Stomach (tissue), 9 donors: ENCODE measurements around the gene DCP1B. TPM values are rescaled to one million over a fixed set of nuclear protein-coding genes. Genes with fewer than 3 reads are reported as not detected.

ENCODE experiments used
- DNase-seq, 2 donors: peaks; one replicate each; pipeline versions ENCODE4 v3.0.0 to v3.0.0-alpha.2; 2013 to 2019
- H3K27ac ChIP-seq, 5 donors: fragments of 200-600 bp in 4 of 5; sonication (generic) in 4 of 5; one replicate each; pipeline ENCODE4 v1.5.1; 2013 to 2019; ENCODE audit warnings: mild to moderate bottlenecking in 1 of 5, moderate library complexity in 1 of 5
- H3K27me3 ChIP-seq, 3 donors: fragments of 200-600 bp; sonication (generic); one replicate each; pipeline ENCODE4 v1.5.1; 2017 to 2019; ENCODE audit warnings: mixed run types in 1 of 3
- H3K36me3 ChIP-seq, 4 donors: fragments of 200-600 bp; sonication (generic); 1 replicate in 3 of 4; 2 replicates in 1 of 4; pipeline ENCODE4 v1.5.1; 2016 to 2019
- H3K4me1 ChIP-seq, 4 donors: fragments of 200-600 bp; sonication (generic); one replicate each; pipeline ENCODE4 v1.5.1; 2016 to 2019
- H3K4me3 ChIP-seq, 4 donors: fragments of 200-600 bp; sonication (generic) in 3 of 4; one replicate each; pipeline ENCODE4 v1.5.1; 2016 to 2019; ENCODE audit warnings: mild to moderate bottlenecking in 1 of 4
- H3K9me3 ChIP-seq, 4 donors: fragments of 200-600 bp; sonication (generic); one replicate each; pipeline ENCODE4 v1.5.1; 2016 to 2019
- CTCF ChIP-seq, 7 experiments: fragments of 450-650 bp in 4 of 7; fragments of 200-600 bp in 3 of 7; sonication (generic) in 3 of 7; IDR thresholded peaks; one replicate each; pipeline ENCODE4 v1.5.1; 2016 to 2019; ENCODE audit warnings: antibody characterized with exemption in 7 of 7, control low read depth in 2 of 7, mild to moderate bottlenecking in 1 of 7
- EP300 ChIP-seq: sonication (generic); formaldehyde crosslinking; IDR thresholded peaks from one replicate; pipeline ENCODE4 v1.6.1; 2017; ENCODE audit warnings: antibody characterized with exemption
- POLR2A ChIP-seq, 4 donors: fragments of 450-650 bp; IDR thresholded peaks; one replicate each; pipeline ENCODE4 v1.6.1; 2016; ENCODE audit warnings: antibody characterized with exemption in 4 of 4, control low read depth in 2 of 4, mild to moderate bottlenecking in 1 of 4, moderate library complexity in 1 of 4
- POLR2AphosphoS5 ChIP-seq, 3 donors: sonication (generic); formaldehyde crosslinking; IDR thresholded peaks; one replicate each; pipeline ENCODE4 v1.6.1; 2016; ENCODE audit warnings: antibody characterized with exemption in 3 of 3
- WGBS, 5 donors: extraction: QIAGEN DNeasy Blood & Tissue Kit in 3 of 5; methylation state at CpG; one replicate each; pipeline versions ENCODE4 v1.1.5 to v1.1.7; 2013 to 2018; 5-methylcytosine and 5-hydroxymethylcytosine counted together
- intact Hi-C: fragments of 100-400 bp; cut with DNase I; formaldehyde crosslinking; loops from one replicate; pipeline ENCODE4 v1.15.1; 2023; ENCODE audit warnings: low total_unique reads
- polyA plus RNA-seq, 3 donors: library from polyadenylated mRNA; stranded (reverse); fragments of 200-250 nt; gene quantifications; one replicate each; pipeline ENCODE4 v1.2.3, GENCODE V29; 2013
- total RNA-seq, 5 donors: library from RNA; depleted of rRNA; stranded (reverse); fragments of >200 nt; gene quantifications; one replicate each; pipeline versions ENCODE4 v1.1.0 to v1.2.3, GENCODE V29; 2014 to 2016
- donor health status: healthy with polysubstance abuse.
- donor health status: Bipolar disorder and iron deficiency.
- donor health status: healthy.

The DCP1B gene
- total and polyA plus RNA-seq, 8 donors, result 5.8 to 43.2 (median 16.0) TPM; not detected in 1

- H3K4me1 ChIP-seq, result peaks cover 0 to 57% (median 24%) of the 10 kb centered on the region in 4 donors
Measured at GRCh38 chr12:1972856-1973317, 31.4 kb downstream of the DCP1B start.

GRCh38 chr12:1972260-1972659, 32.0 kb downstream of the DCP1B start:
- H3K9me3 ChIP-seq, result no peaks in the 10 kb centered on the region
- peaks cover 0 to 51% (median 21%) of the 10 kb centered on the region in 4 donors for H3K4me1 ChIP-seq
- H3K27ac ChIP-seq, result peak overlapping the region in 4 of 5 donors; percentile 55 to 87 (median 74)
- no peak overlapping the region for H3K4me3 ChIP-seq
- TF ChIP-seq CTCF (IDR thresholded peaks at IDR 0.05) (no peak), EP300 (no peak)
- WGBS, 5 donors, result 53 to 96% (median 85%) methylated on average over 1 of the region's 1 CpG
- intact Hi-C loops, result no loop called here
- peaks cover 0 to under 1% (median under 1%) of the 10 kb centered on the region in 4 donors for H3K36me3 ChIP-seq
- no peak for DNase-seq
- H3K27me3 ChIP-seq, result no peaks in the 10 kb centered on the region

More at GRCh38 chr12:1972856-1973317, 31.4 kb downstream of the DCP1B start:
- intact Hi-C loops, result no loop called here
- TF ChIP-seq POLR2AphosphoS5 (IDR thresholded peaks at IDR 0.05) (peak in 2 of 3 donors; percentile 44 to 61), POLR2A (IDR thresholded peaks at IDR 0.05) (no peak)
- no peak overlapping the region for H3K4me3 ChIP-seq
- H3K27me3 ChIP-seq, result no peaks in the 10 kb centered on the region
- peak overlapping the region in 4 of 5 donors; percentile 55 to 87 (median 74) for H3K27ac ChIP-seq
- no peaks in the 10 kb centered on the region for H3K9me3 ChIP-seq
- no peaks in the 10 kb centered on the region for H3K36me3 ChIP-seq
- DNase-seq, result peak in 1 of 2 donors; percentile 78
- 55 to 79% (median 76%) methylated on average over 9 of the region's 9 CpGs for WGBS, 5 donors

- H3K27me3 ChIP-seq, result no peaks in the 10 kb centered on the region
- intact Hi-C loops, result no loop called here
- DNase-seq, result no peak
- peaks cover 0 to 42% (median 15%) of the 10 kb centered on the region in 4 donors for H3K4me1 ChIP-seq
- WGBS, 5 donors, result 79 to 96% (median 90%) methylated on average over 3 of the region's 3 CpGs
- no peak overlapping the region for H3K4me3 ChIP-seq
- TF ChIP-seq CTCF (IDR thresholded peaks at IDR 0.05) (no peak), POLR2A (IDR thresholded peaks at IDR 0.05) (no peak), POLR2AphosphoS5 (IDR thresholded peaks at IDR 0.05) (no peak), EP300 (no peak)
- H3K9me3 ChIP-seq, result no peaks in the 10 kb centered on the region
- H3K27ac ChIP-seq, result peak overlapping the region in 3 of 5 donors; percentile 6 to 87 (median 75)
- H3K36me3 ChIP-seq, result peaks cover 0 to 19% (median 18%) of the 10 kb centered on the region in 4 donors
Measured at GRCh38 chr12:1970331-1970900, 33.8 kb downstream of the DCP1B start.

- H3K4me3 ChIP-seq, result no peak overlapping the region
- 79 to 93% (median 88%) methylated on average over 4 of the region's 4 CpGs for WGBS, 5 donors
- H3K27me3 ChIP-seq, result no peaks in the 10 kb centered on the region
- no peaks in the 10 kb centered on the region for H3K9me3 ChIP-seq
- DNase-seq, result peak in 1 of 2 donors; percentile 32
- intact Hi-C loops, result no loop called here
- peak overlapping the region in 2 of 5 donors; percentile 43 to 87 for H3K27ac ChIP-seq
- no peak for TF ChIP-seq POLR2AphosphoS5 (IDR thresholded peaks at IDR 0.05)
- TF ChIP-seq EP300, result no peak
- TF ChIP-seq CTCF (IDR thresholded peaks at IDR 0.05), result no peak
- TF ChIP-seq POLR2A (IDR thresholded peaks at IDR 0.05), result no peak
- peaks cover 0 to 11% (median 0%) of the 10 kb centered on the region in 4 donors for H3K4me1 ChIP-seq
- peaks cover 5 to 54% (median 42%) of the 10 kb centered on the region in 4 donors for H3K36me3 ChIP-seq
Measured at GRCh38 chr12:1966561-1967226, 37.6 kb downstream of the DCP1B start.
